CD4-positive, alpha-beta T cell treated with Interleukin-15 for 4 hours (primary cell): ENCODE data around the gene PACS2.

Source experiments
- DNase-seq: peaks from one replicate; pipeline ENCODE4 v3.0.0-alpha.2; 2020; ENCODE audit warnings: low spot score

The PACS2 gene

GRCh38 chr14:105388110-105388951 is 73.8 kb downstream of the PACS2 start:
- DNase-seq = no peak

- DNase-seq = no peak
These were observed 74.4 kb downstream of the PACS2 start for GRCh38 chr14:105388976-105389375.

GRCh38 chr14:105389534-105389933 is 75.0 kb downstream of the PACS2 start:
- no peak for DNase-seq

- no peak for DNase-seq
These were observed 75.7 kb downstream of the PACS2 start for GRCh38 chr14:105389976-105390848.

GRCh38 chr14:105390849-105391500 is 76.4 kb downstream of the PACS2 start:
- no peak for DNase-seq

GRCh38 chr14:105391541-105391940 is 77.0 kb downstream of the PACS2 start:
- DNase-seq = no peak

- no peak for DNase-seq
These were observed 77.9 kb downstream of the PACS2 start for GRCh38 chr14:105392131-105393090.

- no peak for DNase-seq
These were observed 78.6 kb downstream of the PACS2 start for GRCh38 chr14:105393151-105393550.

- DNase-seq = no peak
These were observed 80.4 kb downstream of the PACS2 start for GRCh38 chr14:105394714-105395537.

- DNase-seq = no peak
These were observed 80.9 kb downstream of the PACS2 start for GRCh38 chr14:105395538-105395854.

- DNase-seq = no peak
These were observed 82.9 kb downstream of the PACS2 start for GRCh38 chr14:105397350-105397931.

GRCh38 chr14:105398044-105398725 is 83.6 kb downstream of the PACS2 start, which contains the start of gene TEX22:
TEX22 (plus strand) TSS chr14:105398538; CDS start chr14:105399341, 803 bp downstream.
- peak; percentile 85 for DNase-seq

- no peak for DNase-seq
These were observed 84.3 kb downstream of the PACS2 start for GRCh38 chr14:105398726-105399465.

GRCh38 chr14:105399466-105399775 is 84.9 kb downstream of the PACS2 start:
- DNase-seq = no peak

GRCh38 chr14:105400016-105400415 is 85.5 kb downstream of the PACS2 start:
- DNase-seq = no peak

- no peak for DNase-seq
These were observed 87.2 kb downstream of the PACS2 start for GRCh38 chr14:105401699-105402098.

GRCh38 chr14:105408592-105408991 is 94.0 kb downstream of the PACS2 start:
- DNase-seq = no peak

GRCh38 chr14:105409364-105409763 is 94.8 kb downstream of the PACS2 start:
- DNase-seq = no peak

GRCh38 chr14:105410642-105411016 is 96.1 kb downstream of the PACS2 start:
- DNase-seq = no peak
